Fibroblast of lung (primary cell): Measurements from ENCODE around the gene SORBS1.

Experiments
- EZH2 ChIP-seq: IDR thresholded peaks from 2 replicates; pipeline ENCODE4 v1.5.1; 2012; ENCODE audit warnings: low read length, control low read depth, mild to moderate bottlenecking; ENCODE audit errors: missing control alignments
- TF ChIP-seq, protein P1 (sequence below), 2 donors: IDR thresholded peaks in 1 of 2; conservative IDR thresholded peaks in 1 of 2; 1 replicate in 1 of 2; 2 replicates in 1 of 2; pipeline ENCODE4 v1.5.1; 2011 to 2012; ENCODE audit warnings: low read length in 2 of 2, control low read depth in 1 of 2, inconsistent platforms in 1 of 2, low read depth in 1 of 2, mild to moderate bottlenecking in 1 of 2

DNA sequence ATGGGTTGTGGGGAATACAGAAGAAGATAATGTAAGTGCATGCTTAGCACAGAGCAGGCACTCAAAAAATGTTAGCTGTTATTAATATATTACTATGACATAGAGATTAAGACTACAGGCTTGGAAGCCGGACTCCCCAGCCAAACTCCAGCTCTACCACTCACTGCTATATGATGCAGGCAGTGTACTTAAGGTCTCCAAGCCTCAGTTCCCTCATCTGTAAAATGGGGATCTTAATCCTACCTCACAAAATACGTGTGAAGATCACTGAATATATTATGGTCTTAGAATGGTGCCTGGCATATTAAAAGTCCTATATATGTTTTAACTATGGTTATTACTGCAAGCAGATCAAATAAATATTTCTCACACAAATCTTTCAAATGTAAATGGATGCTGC, 275.6 kb downstream of the SORBS1 start:
- TF ChIP-seq, protein P1, sequence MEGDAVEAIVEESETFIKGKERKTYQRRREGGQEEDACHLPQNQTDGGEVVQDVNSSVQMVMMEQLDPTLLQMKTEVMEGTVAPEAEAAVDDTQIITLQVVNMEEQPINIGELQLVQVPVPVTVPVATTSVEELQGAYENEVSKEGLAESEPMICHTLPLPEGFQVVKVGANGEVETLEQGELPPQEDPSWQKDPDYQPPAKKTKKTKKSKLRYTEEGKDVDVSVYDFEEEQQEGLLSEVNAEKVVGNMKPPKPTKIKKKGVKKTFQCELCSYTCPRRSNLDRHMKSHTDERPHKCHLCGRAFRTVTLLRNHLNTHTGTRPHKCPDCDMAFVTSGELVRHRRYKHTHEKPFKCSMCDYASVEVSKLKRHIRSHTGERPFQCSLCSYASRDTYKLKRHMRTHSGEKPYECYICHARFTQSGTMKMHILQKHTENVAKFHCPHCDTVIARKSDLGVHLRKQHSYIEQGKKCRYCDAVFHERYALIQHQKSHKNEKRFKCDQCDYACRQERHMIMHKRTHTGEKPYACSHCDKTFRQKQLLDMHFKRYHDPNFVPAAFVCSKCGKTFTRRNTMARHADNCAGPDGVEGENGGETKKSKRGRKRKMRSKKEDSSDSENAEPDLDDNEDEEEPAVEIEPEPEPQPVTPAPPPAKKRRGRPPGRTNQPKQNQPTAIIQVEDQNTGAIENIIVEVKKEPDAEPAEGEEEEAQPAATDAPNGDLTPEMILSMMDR (conservative IDR thresholded peaks at IDR 0.05 in 1 of 2, IDR thresholded peaks at IDR 0.05 in 1 of 2; ENCODE audit: low read depth in 1 of 2, low read length in 2 of 2): no peak
- no peak for TF ChIP-seq EZH2
